GM23338 (cell line): ENCODE data around the gene EML1. TPM values are rescaled to one million over a fixed set of nuclear protein-coding genes. Genes with fewer than 3 reads are reported as not detected.

Experiments
- ATAC-seq: fragments of 200-7000 bp; cut with Tn5 transposase; 3 replicates; pipeline ENCODE4 v1.9.1; 2020
- DNase-seq: peaks from one replicate; pipeline ENCODE4 v3.0.0-alpha.2; 2015; ENCODE audit warnings: low spot score
- H2AFZ ChIP-seq: fragments of 200-600 bp; sonication (generic); 2 replicates; pipeline ENCODE4 v1.8.0; 2016; ENCODE audit warnings: antibody characterized with exemption, mild to moderate bottlenecking, moderate library complexity
- H3F3A ChIP-seq: fragments of 200-600 bp; sonication (generic); replicated peaks from 2 replicates; pipeline ENCODE4 v1.8.0; 2017; ENCODE audit warnings: antibody characterized with exemption, mixed run types, low read depth
- H3K27ac ChIP-seq: fragments of 200-600 bp; sonication (generic); 2 replicates; pipeline ENCODE4 v1.6.1; 2016; ENCODE audit warnings: low read depth
- H3K27me3 ChIP-seq: fragments of 200-600 bp; sonication (generic); 2 replicates; pipeline ENCODE4 v1.8.0; 2016; ENCODE audit warnings: mild to moderate bottlenecking, mixed run types, moderate library complexity; ENCODE audit not compliant: insufficient read depth
- H3K36me3 ChIP-seq: fragments of 200-600 bp; sonication (generic); 2 replicates; pipeline ENCODE4 v1.8.0; 2016; ENCODE audit warnings: mild to moderate bottlenecking; ENCODE audit not compliant: insufficient read depth
- H3K4me1 ChIP-seq: fragments of 200-600 bp; sonication (generic); 2 replicates; pipeline ENCODE4 v1.8.0; 2016; ENCODE audit warnings: mild to moderate bottlenecking, moderate library complexity; ENCODE audit not compliant: insufficient read depth
- H3K4me2 ChIP-seq: fragments of 200-600 bp; sonication (generic); 2 replicates; pipeline ENCODE4 v1.7.1; 2017; ENCODE audit warnings: mixed run types
- H3K4me3 ChIP-seq: fragments of 200-600 bp; sonication (generic); 2 replicates; pipeline ENCODE4 v1.6.1; 2016; ENCODE audit warnings: mixed run types
- H3K79me2 ChIP-seq: fragments of 200-600 bp; sonication (generic); replicated peaks from 2 replicates; pipeline ENCODE4 v1.8.0; 2017; ENCODE audit warnings: mild to moderate bottlenecking; ENCODE audit not compliant: insufficient read depth
- H3K9me2 ChIP-seq: fragments of 200-600 bp; sonication (generic); 2 replicates; pipeline ENCODE4 v1.8.0; 2017; ENCODE audit not compliant: insufficient read depth
- H4K20me1 ChIP-seq: fragments of 200-600 bp; sonication (generic); replicated peaks from 2 replicates; pipeline ENCODE4 v1.8.0; 2017; ENCODE audit warnings: mild to moderate bottlenecking; ENCODE audit not compliant: insufficient read depth
- H3K27ac Mint-ChIP-seq: 2 replicates; pipeline ENCODE4 v1.8.0; 2020; ENCODE audit warnings: inconsistent platforms, mild to moderate bottlenecking, moderate library complexity, mixed read lengths
- H3K27me3 Mint-ChIP-seq: 3 replicates; pipeline ENCODE4 v1.8.0; 2022; ENCODE audit warnings: low read depth, mild to moderate bottlenecking, moderate library complexity, mixed read lengths, inconsistent platforms; ENCODE audit not compliant: insufficient read depth, poor library complexity
- H3K36me3 Mint-ChIP-seq: 3 replicates; pipeline ENCODE4 v1.8.0; 2021; ENCODE audit warnings: low read depth, mild to moderate bottlenecking, inconsistent platforms, moderate library complexity, mixed read lengths
- H3K4me1 Mint-ChIP-seq: 3 replicates; pipeline ENCODE4 v1.8.0; 2020; ENCODE audit warnings: mild to moderate bottlenecking, inconsistent platforms, mixed read lengths
- H3K4me3 Mint-ChIP-seq: 3 replicates; pipeline ENCODE4 v1.8.0; 2021; ENCODE audit warnings: moderate library complexity, mild to moderate bottlenecking, inconsistent platforms, mixed read lengths
- H3K9me3 Mint-ChIP-seq: 3 replicates; pipeline ENCODE4 v1.8.0; 2020; ENCODE audit warnings: moderate library complexity, mild to moderate bottlenecking, inconsistent platforms, mixed read lengths
- CREB1 ChIP-seq: fragments of 250-450 bp; sonication (Bioruptor Pico); IDR thresholded peaks from 2 replicates; pipeline ENCODE4 v1.5.0; 2020; ENCODE audit warnings: low read depth, mild to moderate bottlenecking, moderate library complexity
- CTCF ChIP-seq, 2 experiments: fragments of 200-600 bp in 1 of 2; sonication (generic) in 1 of 2; conservative IDR thresholded peaks; 2 replicates each; pipeline versions ENCODE4 v1.5.1 to v1.6.1; 2016 to 2017; ENCODE audit warnings: antibody characterized with exemption in 2 of 2, low read depth in 2 of 2, mild to moderate bottlenecking in 2 of 2, moderate library complexity in 1 of 2
- ETS1 ChIP-seq: IDR thresholded peaks from 2 replicates; pipeline ENCODE4 v1.6.1; 2016; ENCODE audit warnings: antibody characterized with exemption
- EZH2 ChIP-seq: fragments of 200-600 bp; sonication (generic); IDR thresholded peaks from one replicate; pipeline ENCODE4 v1.8.0; 2017; ENCODE audit warnings: antibody characterized with exemption, mild to moderate bottlenecking, low read depth; ENCODE audit not compliant: unreplicated experiment
- EZH2phosphoT487 ChIP-seq: fragments of 200-600 bp; sonication (generic); IDR thresholded peaks from one replicate; pipeline ENCODE4 v1.8.1; 2018; ENCODE audit warnings: antibody characterized with exemption; ENCODE audit not compliant: unreplicated experiment
- JUNB ChIP-seq: IDR thresholded peaks from one replicate; pipeline ENCODE4 v1.6.1; 2016; ENCODE audit warnings: antibody characterized with exemption; ENCODE audit not compliant: unreplicated experiment
- NANOG ChIP-seq: IDR thresholded peaks from 2 replicates; pipeline ENCODE4 v1.6.1; 2016; ENCODE audit warnings: antibody characterized with exemption, borderline replicate concordance
- POLR2AphosphoS5 ChIP-seq: IDR thresholded peaks from 2 replicates; pipeline ENCODE4 v1.6.1; 2016; ENCODE audit warnings: antibody characterized with exemption, low read depth
- REST ChIP-seq: IDR thresholded peaks from one replicate; pipeline ENCODE4 v1.6.1; 2018; ENCODE audit warnings: antibody characterized with exemption; ENCODE audit not compliant: unreplicated experiment
- STAT1 ChIP-seq: IDR thresholded peaks from one replicate; pipeline ENCODE4 v1.6.1; 2016; ENCODE audit warnings: antibody characterized with exemption; ENCODE audit not compliant: unreplicated experiment
- ZNF114 ChIP-seq: fragments of 250-450 bp; sonication (Bioruptor Pico); IDR thresholded peaks from 2 replicates; pipeline ENCODE4 v1.5.0; 2020; ENCODE audit warnings: mild to moderate bottlenecking, moderate library complexity
- ZNF331 ChIP-seq: fragments of 250-450 bp; sonication (Bioruptor Pico); IDR thresholded peaks from 2 replicates; pipeline ENCODE4 v1.5.0; 2020; ENCODE audit warnings: low read depth, mild to moderate bottlenecking, moderate library complexity
- polyA plus RNA-seq: library from polyadenylated mRNA; unstranded; fragments of >200 nt; fragmentation: Nextera tagmentation; extraction: Ambion mirVana; gene quantifications from 2 replicates; pipeline ENCODE4 v1.2.1, GENCODE V29; 2016
- total RNA-seq: library from RNA; depleted of rRNA; stranded (reverse); fragments of >200 nt; shearing (Covaris generic); gene quantifications from 2 replicates; pipeline ENCODE4 v1.2.3, GENCODE V29; 2014

Gene EML1
- total and polyA plus RNA-seq, 2 experiments from 2014 or later = 7.0 to 18.1 TPM

- Mint-ChIP-seq H3K4me1 (peaks cover 25% of the 10 kb centered on the region), H3K36me3 (no peaks in the 10 kb centered on the region), H3K9me3 (no peaks in the 10 kb centered on the region), H3K27me3 (peaks cover 6% of the 10 kb centered on the region), H3K27ac (no peak overlapping the region), H3K4me3 (peak overlapping the region; percentile 71)
- Histone ChIP-seq H3F3A (0 out of 2 replicates have a peak, but pooled peaks cover 5% of the 10 kb centered on the region), H3K4me1 (peaks cover 13% of the 10 kb centered on the region), H3K27ac (no peak overlapping the region), H3K79me2 (peaks cover 15% of the 10 kb centered on the region), H3K36me3 (no peaks in the 10 kb centered on the region), H2AFZ (peak overlapping the region; percentile 92), H4K20me1 (no peaks in the 10 kb centered on the region), H3K27me3 (peaks cover 9% of the 10 kb centered on the region), H3K4me3 (peak overlapping the region; percentile 58), H3K9me2 (no peaks in the 10 kb centered on the region), H3K4me2 (peak overlapping the region; percentile 84)
- peak; percentile 53 for ATAC-seq
- peak; percentile 44 for DNase-seq
- TF ChIP-seq STAT1 = no peak
- no peak for TF ChIP-seq EZH2phosphoT487
- TF ChIP-seq CREB1 (CRISPR knock-in tag) = no peak
- TF ChIP-seq JUNB = no peak
- TF ChIP-seq ZNF114 (CRISPR knock-in tag) = no peak
- TF ChIP-seq EZH2 = peak; percentile 19
- no peak for TF ChIP-seq NANOG
Measured at GRCh38 chr14:99792551-99793212, 531 bp upstream of the EML1 start.

GRCh38 chr14:99794151-99794780, 1.1 kb downstream of the EML1 start:
- DNase-seq (no peak), ATAC-seq (no peak)
- no peak overlapping the region for H3K27ac ChIP-seq
- Mint-ChIP-seq H3K27ac (no peak overlapping the region), H3K36me3 (no peaks in the 10 kb centered on the region), H3K27me3 (peaks cover 4% of the 10 kb centered on the region), H3K4me1 (peaks cover 25% of the 10 kb centered on the region), H3K9me3 (no peaks in the 10 kb centered on the region), H3K4me3 (peak overlapping the region; percentile 73)
- peaks cover 20% of the 10 kb centered on the region for H3K79me2 ChIP-seq
- H3K4me1 ChIP-seq = peaks cover 13% of the 10 kb centered on the region
- peak overlapping the region; percentile 77 for H3K4me2 ChIP-seq
- H3F3A ChIP-seq = 0 out of 2 replicates have a peak, but pooled peaks cover 5% of the 10 kb centered on the region
- peak overlapping the region; percentile 68 for H3K4me3 ChIP-seq
- no peaks in the 10 kb centered on the region for H3K36me3 ChIP-seq
- no peaks in the 10 kb centered on the region for H3K9me2 ChIP-seq
- no peaks in the 10 kb centered on the region for H4K20me1 ChIP-seq
- peak overlapping the region; percentile 72; the same call in 1 of the 2 replicates for H2AFZ ChIP-seq
- H3K27me3 ChIP-seq = peaks cover 9% of the 10 kb centered on the region
- TF ChIP-seq EZH2phosphoT487 = no peak
- TF ChIP-seq REST = no peak
- no peak for TF ChIP-seq CTCF (conservative IDR thresholded peaks at IDR 0.05; ENCODE audit: low read depth in 2 of 2)
- TF ChIP-seq ZNF331 (CRISPR knock-in tag) = no peak
- no peak for TF ChIP-seq NANOG
- TF ChIP-seq CREB1 (CRISPR knock-in tag) = no peak
- no peak for TF ChIP-seq STAT1
- no peak for TF ChIP-seq ZNF114 (CRISPR knock-in tag)
- TF ChIP-seq EZH2 = no peak
- no peak for TF ChIP-seq ETS1
- no peak for TF ChIP-seq JUNB
- TF ChIP-seq POLR2AphosphoS5 = no peak
